ENCODE results near the gene PKD1L1. TPM values are rescaled to one million over a fixed set of nuclear protein-coding genes. Genes with fewer than 3 reads are reported as not detected.

PKD1L1 gene
- total RNA-seq, 1 donor from 2014 or later: 0.05 TPM

DNA sequence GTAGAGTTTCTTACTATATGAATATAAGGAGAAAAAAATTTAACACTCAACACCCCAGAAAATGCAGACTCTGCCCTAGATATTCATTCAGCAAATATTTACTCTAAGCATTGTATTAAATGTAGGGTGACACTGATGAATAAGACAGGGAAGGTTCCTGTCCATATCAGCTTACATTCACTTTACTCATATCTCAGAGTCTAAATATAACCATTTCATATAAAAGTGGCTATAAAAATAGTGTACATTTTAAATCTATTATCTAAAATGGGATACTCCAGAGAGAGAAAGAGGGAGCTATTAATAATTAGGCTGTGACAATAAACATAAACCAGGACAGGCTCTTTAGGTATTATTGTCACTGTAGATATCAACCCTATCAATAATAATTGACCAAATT, 104.0 kb downstream of the PKD1L1 start:
- H3K4me3 Mint-ChIP-seq (ENCODE audit: unreplicated experiment): no peak overlapping the region
- no peaks in the 10 kb centered on the region for H3K4me1 Mint-ChIP-seq (ENCODE audit: unreplicated experiment)
- H3K36me3 Mint-ChIP-seq (ENCODE audit: unreplicated experiment): no peaks in the 10 kb centered on the region
- no peak for DNase-seq (ENCODE audit: extremely low spot score, unreplicated experiment)
- H3K9me3 Mint-ChIP-seq (ENCODE audit: unreplicated experiment): no peaks in the 10 kb centered on the region
- H3K27me3 Mint-ChIP-seq (ENCODE audit: unreplicated experiment): peaks cover 18% of the 10 kb centered on the region
- TF ChIP-seq, protein P1, sequence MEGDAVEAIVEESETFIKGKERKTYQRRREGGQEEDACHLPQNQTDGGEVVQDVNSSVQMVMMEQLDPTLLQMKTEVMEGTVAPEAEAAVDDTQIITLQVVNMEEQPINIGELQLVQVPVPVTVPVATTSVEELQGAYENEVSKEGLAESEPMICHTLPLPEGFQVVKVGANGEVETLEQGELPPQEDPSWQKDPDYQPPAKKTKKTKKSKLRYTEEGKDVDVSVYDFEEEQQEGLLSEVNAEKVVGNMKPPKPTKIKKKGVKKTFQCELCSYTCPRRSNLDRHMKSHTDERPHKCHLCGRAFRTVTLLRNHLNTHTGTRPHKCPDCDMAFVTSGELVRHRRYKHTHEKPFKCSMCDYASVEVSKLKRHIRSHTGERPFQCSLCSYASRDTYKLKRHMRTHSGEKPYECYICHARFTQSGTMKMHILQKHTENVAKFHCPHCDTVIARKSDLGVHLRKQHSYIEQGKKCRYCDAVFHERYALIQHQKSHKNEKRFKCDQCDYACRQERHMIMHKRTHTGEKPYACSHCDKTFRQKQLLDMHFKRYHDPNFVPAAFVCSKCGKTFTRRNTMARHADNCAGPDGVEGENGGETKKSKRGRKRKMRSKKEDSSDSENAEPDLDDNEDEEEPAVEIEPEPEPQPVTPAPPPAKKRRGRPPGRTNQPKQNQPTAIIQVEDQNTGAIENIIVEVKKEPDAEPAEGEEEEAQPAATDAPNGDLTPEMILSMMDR (IDR thresholded peaks at IDR 0.05): no peak
- no peak overlapping the region for H3K27ac Mint-ChIP-seq (ENCODE audit: unreplicated experiment)

DNA sequence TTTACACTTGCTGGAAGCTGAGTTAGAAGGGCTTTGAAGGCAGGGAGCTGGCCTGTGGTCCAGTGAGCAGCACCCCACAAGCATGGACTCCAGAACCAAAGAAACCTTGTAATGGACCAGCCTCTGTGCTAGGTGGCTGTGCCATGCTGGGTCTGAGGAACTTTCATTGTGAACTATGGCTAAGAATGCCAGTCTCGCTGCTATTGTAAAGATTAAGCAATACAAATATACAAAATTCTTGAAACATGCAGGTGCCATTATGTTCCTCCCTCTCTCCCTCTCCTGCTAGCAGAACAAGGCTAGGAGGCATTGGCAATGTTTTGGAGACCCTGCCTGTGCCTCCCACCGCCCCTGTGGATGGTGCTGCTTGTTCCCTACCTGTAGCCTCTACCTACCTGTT, 105.0 kb downstream of the PKD1L1 start:
- DNase-seq (ENCODE audit: extremely low spot score, unreplicated experiment): peak; percentile 40
- Mint-ChIP-seq H3K36me3 (ENCODE audit: unreplicated experiment) (no peaks in the 10 kb centered on the region), H3K4me1 (ENCODE audit: unreplicated experiment) (no peaks in the 10 kb centered on the region), H3K27ac (ENCODE audit: unreplicated experiment) (no peak overlapping the region), H3K4me3 (ENCODE audit: unreplicated experiment) (no peak overlapping the region), H3K9me3 (ENCODE audit: unreplicated experiment) (no peaks in the 10 kb centered on the region), H3K27me3 (ENCODE audit: unreplicated experiment) (peaks cover 18% of the 10 kb centered on the region)
- TF ChIP-seq, protein P1 (IDR thresholded peaks at IDR 0.05): no peak

DNA sequence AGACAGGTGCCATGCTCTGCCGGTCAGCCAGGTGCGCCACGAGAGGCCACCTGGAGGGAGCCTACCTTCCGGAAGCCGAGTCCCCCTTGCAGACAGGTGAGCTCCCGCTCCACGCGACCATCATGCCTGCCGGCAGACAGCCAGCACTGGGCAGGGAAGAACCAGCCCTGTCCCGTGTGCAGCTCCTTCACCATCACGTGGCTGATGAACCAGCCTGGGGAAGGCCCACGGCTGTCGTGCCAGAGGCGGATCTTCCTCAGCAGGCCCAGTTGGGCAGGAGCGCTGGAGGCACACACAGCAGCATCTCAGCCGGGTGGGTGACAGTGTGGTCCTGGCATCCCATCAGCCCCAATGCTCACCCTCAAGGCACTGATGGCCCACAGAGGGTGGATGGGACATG, 108.9 kb downstream of the PKD1L1 start:
- Mint-ChIP-seq H3K27ac (ENCODE audit: unreplicated experiment) (no peak overlapping the region), H3K4me3 (ENCODE audit: unreplicated experiment) (no peak overlapping the region), H3K27me3 (ENCODE audit: unreplicated experiment) (peaks cover 18% of the 10 kb centered on the region), H3K9me3 (ENCODE audit: unreplicated experiment) (no peaks in the 10 kb centered on the region), H3K36me3 (ENCODE audit: unreplicated experiment) (no peaks in the 10 kb centered on the region), H3K4me1 (ENCODE audit: unreplicated experiment) (no peaks in the 10 kb centered on the region)
- TF ChIP-seq, protein P1 (IDR thresholded peaks at IDR 0.05): no peak
- DNase-seq (ENCODE audit: extremely low spot score, unreplicated experiment): peak; percentile 77

DNA sequence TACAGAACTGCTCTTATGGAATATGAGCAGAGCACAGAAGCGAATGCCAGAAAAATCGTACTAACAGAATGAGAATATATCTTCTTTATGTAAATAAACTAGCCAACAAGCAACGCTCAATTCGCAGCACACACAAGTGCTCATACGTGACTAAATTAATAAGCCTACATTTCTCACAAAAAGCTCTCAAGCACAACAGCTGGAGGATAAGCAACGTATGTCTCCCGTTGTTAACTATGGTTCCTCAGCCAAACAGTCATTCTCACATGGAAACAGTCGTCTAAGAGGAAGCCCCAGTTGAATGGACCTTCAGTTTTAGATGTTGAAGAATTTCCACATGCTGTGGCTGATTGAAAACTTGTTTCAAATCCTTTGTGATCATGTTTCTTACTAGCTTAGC, 110.4 kb downstream of the PKD1L1 start:
- Mint-ChIP-seq H3K27me3 (ENCODE audit: unreplicated experiment) (peaks cover 14% of the 10 kb centered on the region), H3K4me3 (ENCODE audit: unreplicated experiment) (no peak overlapping the region), H3K9me3 (ENCODE audit: unreplicated experiment) (no peaks in the 10 kb centered on the region), H3K36me3 (ENCODE audit: unreplicated experiment) (no peaks in the 10 kb centered on the region), H3K27ac (ENCODE audit: unreplicated experiment) (no peak overlapping the region), H3K4me1 (ENCODE audit: unreplicated experiment) (no peaks in the 10 kb centered on the region)
- DNase-seq (ENCODE audit: extremely low spot score, unreplicated experiment): no peak
- TF ChIP-seq, protein P1 (IDR thresholded peaks at IDR 0.05): no peak

DNA sequence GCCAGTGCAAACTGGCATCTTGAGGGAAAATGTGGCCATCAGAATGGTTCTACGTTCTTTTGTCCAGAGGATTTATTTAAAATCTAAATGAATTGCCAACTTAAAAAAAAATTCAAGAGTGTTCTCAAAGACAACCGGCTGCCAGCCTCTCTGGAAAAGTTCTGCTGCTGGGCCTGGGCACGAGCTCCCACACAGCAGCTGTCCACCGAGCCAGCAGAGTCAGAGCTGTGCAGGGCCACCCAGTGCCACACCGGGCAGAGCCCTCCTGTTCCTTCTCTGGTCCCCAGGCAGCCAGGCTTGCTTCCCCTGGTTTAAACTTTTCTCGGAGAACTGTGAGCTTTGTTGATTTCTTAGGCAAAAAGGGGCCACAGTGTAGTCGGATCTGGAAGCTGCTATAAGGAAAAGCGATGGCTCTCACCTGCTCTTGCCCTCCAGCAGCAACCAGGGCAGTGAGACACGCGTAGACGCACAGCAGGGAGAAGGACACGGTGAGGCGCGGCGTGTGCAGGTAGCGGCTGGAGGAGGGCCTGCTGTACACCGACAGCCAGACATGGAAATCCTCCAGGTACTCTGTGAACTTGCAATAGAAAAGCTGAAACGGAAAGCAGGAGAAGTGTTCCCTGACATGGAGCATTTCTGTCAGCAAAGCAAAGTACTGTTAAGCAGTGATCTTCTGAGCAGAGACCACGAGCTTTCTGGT, 111.6 kb downstream of the PKD1L1 start:
- Mint-ChIP-seq H3K27ac (ENCODE audit: unreplicated experiment) (no peak overlapping the region), H3K36me3 (ENCODE audit: unreplicated experiment) (no peaks in the 10 kb centered on the region)

More for the DNA sequence above, 111.6 kb downstream of the PKD1L1 start:
- Mint-ChIP-seq H3K4me3 (ENCODE audit: unreplicated experiment) (no peak overlapping the region), H3K9me3 (ENCODE audit: unreplicated experiment) (no peaks in the 10 kb centered on the region), H3K27me3 (ENCODE audit: unreplicated experiment) (peaks cover 5% of the 10 kb centered on the region), H3K4me1 (ENCODE audit: unreplicated experiment) (no peaks in the 10 kb centered on the region)
- peak; percentile 59 for DNase-seq (ENCODE audit: extremely low spot score, unreplicated experiment)
- TF ChIP-seq, protein P1 (IDR thresholded peaks at IDR 0.05): no peak
